Measurements from ENCODE around the gene PLCL2.

DNA sequence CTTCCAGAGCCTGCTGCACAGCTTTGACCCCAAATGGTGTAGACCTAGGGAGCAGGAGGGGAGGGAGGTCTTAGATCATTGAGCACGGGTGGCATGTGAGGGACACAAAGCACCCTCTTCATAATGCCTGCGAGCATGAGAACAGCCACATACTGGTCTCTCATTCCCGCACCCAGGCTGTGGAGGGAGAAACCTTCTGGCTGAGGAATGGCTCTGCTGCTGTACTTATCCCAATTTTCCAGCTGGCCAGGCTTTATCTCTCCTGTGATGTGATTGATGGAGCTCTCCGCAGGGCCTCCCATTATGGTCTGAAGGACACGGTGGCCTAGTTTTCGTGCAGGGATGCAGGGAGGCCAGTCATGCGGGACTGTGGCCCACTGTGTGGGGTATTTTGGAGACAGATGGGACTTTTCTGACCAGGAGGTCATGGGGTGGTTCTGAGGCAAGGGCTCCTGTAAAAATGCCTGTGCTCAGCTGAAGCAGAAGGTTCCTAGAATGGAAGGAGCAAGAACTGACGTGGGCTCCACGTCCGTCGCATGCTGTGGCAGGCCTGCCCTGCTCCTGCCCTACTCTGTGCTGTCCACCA lies 251.5 kb downstream of the PLCL2 start:
- TF ChIP-seq POLR2AphosphoS5 (IDR thresholded peaks at IDR 0.05; ENCODE audit: low read depth, low read length) (no peak), POLR2A (IDR thresholded peaks at IDR 0.05; ENCODE audit: low read depth, low read length) (no peak)
